OCI-LY7 (cell line): Measurements from ENCODE around the gene SMARCAL1.

ENCODE experiments used
- EZH2phosphoT487 ChIP-seq: fragments of 200-600 bp; sonication (generic); IDR thresholded peaks from 2 replicates; pipeline ENCODE4 v1.6.1; 2018; ENCODE audit warnings: low read depth, borderline replicate concordance, mild to moderate bottlenecking, mixed run types, antibody characterized with exemption, low read length, moderate library complexity, mixed read lengths
- TF ChIP-seq, protein P1 (sequence below): fragments of 200-600 bp; sonication (generic); conservative IDR thresholded peaks from 2 replicates; pipeline ENCODE4 v1.5.1; 2014; ENCODE audit warnings: mild to moderate bottlenecking, antibody characterized with exemption, low read length, moderate library complexity, mixed read lengths

DNA sequence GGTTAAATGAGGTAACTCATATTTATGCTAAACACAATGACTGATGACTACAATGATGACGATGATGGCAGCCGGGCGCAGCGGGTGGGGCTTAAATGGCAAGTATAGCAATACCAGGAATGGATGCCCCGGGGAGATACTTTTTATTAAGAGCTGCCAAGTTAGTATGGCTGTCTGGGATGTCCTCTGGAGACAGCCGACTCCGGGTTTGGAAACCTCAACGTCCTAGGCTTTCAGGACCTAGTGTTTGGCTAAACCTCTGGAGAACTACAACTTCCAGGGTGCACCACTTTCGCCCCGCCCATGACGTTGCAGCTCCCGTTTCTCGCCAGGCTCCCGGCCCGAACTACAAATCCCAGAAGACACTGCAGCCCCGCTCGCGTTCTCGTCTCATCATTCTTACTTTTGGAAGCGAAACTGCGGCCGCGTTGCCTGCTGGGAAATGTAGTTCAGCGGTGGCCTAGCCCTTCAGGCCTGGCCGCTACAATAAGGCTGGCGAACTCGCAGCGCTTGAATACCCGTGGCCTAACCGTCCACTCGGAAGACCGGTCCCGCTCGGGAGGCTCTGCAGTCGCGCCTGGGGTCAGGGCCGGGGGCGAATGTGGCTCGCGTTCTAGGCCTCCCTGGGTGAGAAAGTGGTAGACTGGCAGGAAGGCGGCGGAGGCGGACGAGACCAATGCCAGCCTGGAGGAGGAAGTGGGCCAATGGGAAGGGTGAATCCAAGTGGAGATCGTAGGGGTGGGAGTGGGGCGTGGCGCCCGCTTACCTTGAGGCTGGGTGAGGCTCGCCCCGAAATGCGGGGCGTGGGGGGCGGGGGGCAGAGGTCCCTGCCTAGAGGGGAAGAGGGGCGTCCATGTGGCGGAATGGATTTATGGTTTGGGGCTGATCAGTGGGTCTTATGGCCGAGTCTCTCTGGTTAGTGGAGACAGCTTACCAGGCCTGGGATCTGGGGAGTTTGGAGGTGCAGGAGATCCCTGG lies at the start of gene SMARCAL1:
- TF ChIP-seq EZH2phosphoT487, result no peak
- TF ChIP-seq, protein P1, sequence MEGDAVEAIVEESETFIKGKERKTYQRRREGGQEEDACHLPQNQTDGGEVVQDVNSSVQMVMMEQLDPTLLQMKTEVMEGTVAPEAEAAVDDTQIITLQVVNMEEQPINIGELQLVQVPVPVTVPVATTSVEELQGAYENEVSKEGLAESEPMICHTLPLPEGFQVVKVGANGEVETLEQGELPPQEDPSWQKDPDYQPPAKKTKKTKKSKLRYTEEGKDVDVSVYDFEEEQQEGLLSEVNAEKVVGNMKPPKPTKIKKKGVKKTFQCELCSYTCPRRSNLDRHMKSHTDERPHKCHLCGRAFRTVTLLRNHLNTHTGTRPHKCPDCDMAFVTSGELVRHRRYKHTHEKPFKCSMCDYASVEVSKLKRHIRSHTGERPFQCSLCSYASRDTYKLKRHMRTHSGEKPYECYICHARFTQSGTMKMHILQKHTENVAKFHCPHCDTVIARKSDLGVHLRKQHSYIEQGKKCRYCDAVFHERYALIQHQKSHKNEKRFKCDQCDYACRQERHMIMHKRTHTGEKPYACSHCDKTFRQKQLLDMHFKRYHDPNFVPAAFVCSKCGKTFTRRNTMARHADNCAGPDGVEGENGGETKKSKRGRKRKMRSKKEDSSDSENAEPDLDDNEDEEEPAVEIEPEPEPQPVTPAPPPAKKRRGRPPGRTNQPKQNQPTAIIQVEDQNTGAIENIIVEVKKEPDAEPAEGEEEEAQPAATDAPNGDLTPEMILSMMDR, result no peak
